ENCODE results near the gene C14orf119.

C14orf119 gene

GRCh38 chr14:23060536-23061260 is 34.6 kb upstream of the C14orf119 start:
- DNase-seq (ENCODE audit: low spot score): no peak

GRCh38 chr14:23062002-23062401 is 33.3 kb upstream of the C14orf119 start:
- no peak for DNase-seq (ENCODE audit: low spot score)

GRCh38 chr14:23063601-23064000 is 31.7 kb upstream of the C14orf119 start:
- no peak for DNase-seq (ENCODE audit: low spot score)

- no peak for DNase-seq (ENCODE audit: low spot score)
Observed at GRCh38 chr14:23066368-23066767, 28.9 kb upstream of the C14orf119 start.

GRCh38 chr14:23066855-23067744 is 28.2 kb upstream of the C14orf119 start:
- no peak for DNase-seq (ENCODE audit: low spot score)

GRCh38 chr14:23067847-23068788 is 27.2 kb upstream of the C14orf119 start:
- no peak for DNase-seq (ENCODE audit: low spot score)

- DNase-seq (ENCODE audit: low spot score): peak; percentile 94
Observed at GRCh38 chr14:23068789-23069412, 26.4 kb upstream of the C14orf119 start.

- DNase-seq (ENCODE audit: low spot score): no peak
Observed at GRCh38 chr14:23069413-23069806, 25.9 kb upstream of the C14orf119 start.

- no peak for DNase-seq (ENCODE audit: low spot score)
Observed at GRCh38 chr14:23070262-23071129, 24.8 kb upstream of the C14orf119 start.

- peak; percentile 86 for DNase-seq (ENCODE audit: low spot score)
Observed at GRCh38 chr14:23071244-23071920, 23.9 kb upstream of the C14orf119 start.

- no peak for DNase-seq (ENCODE audit: low spot score)
Observed at GRCh38 chr14:23071921-23072539, 23.3 kb upstream of the C14orf119 start.

GRCh38 chr14:23074906-23075305 is 20.4 kb upstream of the C14orf119 start:
- no peak for DNase-seq (ENCODE audit: low spot score)

GRCh38 chr14:23076785-23077408 is 18.4 kb upstream of the C14orf119 start:
- DNase-seq (ENCODE audit: low spot score): peak; percentile 80

- no peak for DNase-seq (ENCODE audit: low spot score)
Observed at GRCh38 chr14:23077962-23078361, 17.3 kb upstream of the C14orf119 start.

GRCh38 chr14:23078692-23079116 is 16.6 kb upstream of the C14orf119 start:
- DNase-seq (ENCODE audit: low spot score): peak; percentile 84

GRCh38 chr14:23079716-23080115 is 15.6 kb upstream of the C14orf119 start:
- DNase-seq (ENCODE audit: low spot score): no peak

- DNase-seq (ENCODE audit: low spot score): no peak
Observed at GRCh38 chr14:23080474-23080873, 14.8 kb upstream of the C14orf119 start.

GRCh38 chr14:23085458-23085857 is 9.8 kb upstream of the C14orf119 start:
- no peak for DNase-seq (ENCODE audit: low spot score)

- no peak for DNase-seq (ENCODE audit: low spot score)
Observed at GRCh38 chr14:23086565-23086964, 8.7 kb upstream of the C14orf119 start.

All from hematopoietic multipotent progenitor cell treated with erythropoietin and hydrocortisone succinate and interleukin-3 and kit ligand, for 17 days (in vitro differentiated cells).